HG02981 (cell line): ENCODE measurements around the gene FBLN7.
"Not testable (repeated sequence)": the region's sequence is repeated elsewhere in the genome, so short reads cannot be mapped to it uniquely, and the experiment has no call there.

Experiments used
- ATAC-seq: cut with Tn5 transposase; IDR thresholded peaks from one replicate; pipeline ENCODE4 v1.9.1; 2021; ENCODE audit warnings: mild to moderate bottlenecking, moderate library complexity; ENCODE audit not compliant: unreplicated experiment

The FBLN7 gene

DNA sequence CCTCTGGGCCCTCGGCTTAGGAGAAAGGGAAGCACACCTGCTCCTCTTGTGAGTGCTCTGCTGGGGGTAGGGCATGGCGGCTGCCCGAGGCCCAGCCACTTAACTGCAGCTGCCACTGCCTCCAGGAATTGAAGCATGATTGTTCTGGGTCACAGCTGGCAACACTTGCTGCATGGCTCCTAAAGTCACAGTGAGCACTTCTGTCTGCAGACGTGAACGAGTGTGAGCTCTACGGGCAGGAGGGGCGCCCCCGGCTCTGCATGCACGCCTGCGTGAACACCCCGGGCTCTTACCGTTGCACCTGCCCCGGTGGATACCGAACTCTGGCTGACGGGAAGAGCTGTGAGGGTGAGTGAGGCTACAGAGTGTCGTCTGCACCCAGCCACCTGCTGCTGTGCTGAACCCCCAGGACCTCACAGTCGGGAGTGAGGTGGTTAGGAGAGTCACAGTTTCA is 44.4 kb downstream of the FBLN7 start:
- ATAC-seq: no peak

DNA sequence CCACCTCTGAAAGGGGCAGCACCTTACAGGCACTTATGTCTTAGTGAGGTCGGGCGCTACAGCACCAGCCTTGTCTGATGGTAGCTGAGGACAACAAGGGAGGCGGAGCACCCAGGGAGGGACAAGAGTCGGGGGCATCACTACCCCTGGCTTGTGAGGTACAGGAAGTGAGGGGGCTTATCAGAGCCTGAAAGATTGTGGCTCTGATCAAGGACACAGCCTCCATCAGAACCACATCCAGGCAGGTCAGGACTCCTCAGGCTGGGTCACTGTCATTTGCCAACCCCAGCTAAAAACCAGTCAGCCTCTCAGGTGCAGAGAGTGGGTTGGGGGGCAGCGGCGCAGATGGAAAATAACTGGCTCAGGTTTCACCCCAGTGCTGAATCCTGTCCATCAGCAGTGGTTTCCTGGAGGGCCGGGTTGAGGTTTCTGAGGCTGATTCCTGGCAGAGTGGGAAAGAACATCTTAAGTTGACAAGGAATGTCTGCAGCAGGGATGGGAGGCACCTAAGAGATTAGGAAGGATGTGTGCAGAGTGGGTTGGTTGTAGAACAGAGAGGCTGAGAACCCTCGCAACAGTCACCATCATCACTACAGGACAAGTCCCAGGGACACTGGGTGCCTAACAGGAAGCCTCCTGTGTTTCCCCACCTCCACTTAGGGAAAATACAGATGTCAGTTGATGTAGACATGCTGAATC is 45.3 kb downstream of the FBLN7 start:
- ATAC-seq: no peak

DNA sequence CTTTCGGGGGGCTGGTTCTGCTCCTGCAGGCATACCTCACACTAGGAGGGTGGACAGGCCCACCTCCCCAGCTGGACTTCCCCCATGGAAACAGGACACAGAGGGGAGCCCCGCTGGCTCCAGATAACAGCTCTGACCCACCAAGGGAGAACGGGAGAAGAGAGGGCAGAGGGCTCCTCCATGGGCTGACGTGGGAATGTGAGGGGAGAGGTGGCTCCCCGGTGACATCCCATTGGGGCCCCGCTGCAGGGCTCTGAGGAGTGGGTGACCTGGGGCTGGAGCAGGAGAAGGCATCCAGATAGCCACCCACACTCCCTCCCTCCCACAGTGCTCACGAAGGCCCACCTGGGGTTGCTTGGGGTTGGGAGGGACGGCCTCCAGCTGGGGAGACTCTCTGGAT is 45.9 kb downstream of the FBLN7 start:
- ATAC-seq: no peak

DNA sequence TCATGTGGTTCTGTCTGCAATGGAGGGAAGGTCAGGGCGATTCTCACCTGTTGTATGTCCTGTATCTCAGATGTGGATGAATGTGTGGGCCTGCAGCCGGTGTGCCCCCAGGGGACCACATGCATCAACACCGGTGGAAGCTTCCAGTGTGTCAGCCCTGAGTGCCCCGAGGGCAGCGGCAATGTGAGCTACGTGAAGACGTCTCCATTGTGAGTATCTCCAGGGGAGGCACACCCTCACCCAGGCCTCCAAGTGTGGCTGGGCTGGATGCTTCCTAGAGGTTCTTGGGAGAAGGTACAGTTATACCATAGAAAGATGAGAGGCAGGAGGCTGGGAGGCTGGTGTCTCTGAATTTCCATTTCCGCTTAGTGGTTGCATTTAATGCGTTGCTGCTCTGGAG is 46.9 kb downstream of the FBLN7 start:
- no peak for ATAC-seq

DNA sequence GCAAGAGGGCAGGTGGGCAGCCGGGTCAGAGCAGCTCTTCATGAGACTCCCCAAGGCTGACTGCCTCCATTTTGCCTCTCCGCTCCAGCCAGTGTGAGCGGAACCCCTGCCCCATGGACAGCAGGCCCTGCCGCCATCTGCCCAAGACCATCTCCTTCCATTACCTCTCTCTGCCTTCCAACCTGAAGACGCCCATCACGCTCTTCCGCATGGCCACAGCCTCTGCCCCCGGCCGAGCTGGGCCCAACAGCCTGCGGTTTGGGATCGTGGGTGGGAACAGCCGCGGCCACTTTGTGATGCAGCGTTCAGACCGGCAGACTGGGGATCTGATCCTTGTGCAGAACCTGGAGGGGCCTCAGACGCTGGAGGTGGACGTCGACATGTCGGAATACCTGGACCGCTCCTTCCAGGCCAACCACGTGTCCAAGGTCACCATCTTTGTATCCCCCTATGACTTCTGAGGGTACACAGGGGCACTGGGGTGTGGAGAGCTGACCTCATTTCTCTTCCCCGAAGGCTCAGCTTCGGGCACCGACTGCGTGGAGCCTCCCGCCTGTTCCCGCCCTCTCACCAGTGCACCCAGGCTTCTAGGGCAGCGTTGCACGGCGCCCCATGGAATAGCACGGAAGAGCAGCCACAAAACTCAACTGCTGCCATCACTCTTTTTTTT is 49.0 kb downstream of the FBLN7 start:
- ATAC-seq: no peak

DNA sequence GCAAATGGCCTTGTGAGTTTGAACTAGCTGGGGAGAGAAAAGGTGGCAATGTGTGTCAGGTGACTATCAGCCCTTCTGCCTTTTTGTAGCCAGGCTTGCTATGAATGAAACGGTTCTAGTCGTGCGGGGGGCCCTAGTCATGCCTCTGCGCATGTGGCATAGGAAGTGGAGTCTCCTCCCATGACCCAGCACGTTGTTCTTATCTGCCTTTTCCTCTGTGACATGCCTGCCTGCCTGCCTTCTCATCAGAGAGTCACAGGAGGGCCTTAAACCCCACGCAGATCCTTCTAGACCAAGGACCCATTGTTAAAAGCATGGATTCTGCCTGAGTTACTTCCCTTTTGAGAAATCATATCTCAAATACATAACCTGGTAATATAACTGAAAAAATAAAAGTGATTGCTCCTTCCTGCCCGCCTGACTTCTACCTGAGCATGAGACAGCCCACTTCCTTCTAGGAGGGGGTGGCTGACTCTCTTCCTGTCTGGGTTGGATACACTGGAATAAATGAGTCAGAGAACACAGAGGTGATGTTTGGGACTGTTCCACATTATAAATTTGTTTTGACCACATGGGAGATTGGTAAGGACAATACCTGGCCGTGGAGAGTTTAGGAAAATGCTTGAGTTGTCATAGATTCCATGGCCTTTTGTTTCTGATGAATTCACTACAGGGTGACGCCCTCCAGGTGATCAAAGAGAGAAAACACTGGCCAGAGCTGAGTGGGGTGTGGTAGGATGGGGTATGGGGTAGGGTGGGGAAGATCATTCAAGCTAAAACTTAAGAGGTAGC is 49.8 kb downstream of the FBLN7 start:
- ATAC-seq: no peak

DNA sequence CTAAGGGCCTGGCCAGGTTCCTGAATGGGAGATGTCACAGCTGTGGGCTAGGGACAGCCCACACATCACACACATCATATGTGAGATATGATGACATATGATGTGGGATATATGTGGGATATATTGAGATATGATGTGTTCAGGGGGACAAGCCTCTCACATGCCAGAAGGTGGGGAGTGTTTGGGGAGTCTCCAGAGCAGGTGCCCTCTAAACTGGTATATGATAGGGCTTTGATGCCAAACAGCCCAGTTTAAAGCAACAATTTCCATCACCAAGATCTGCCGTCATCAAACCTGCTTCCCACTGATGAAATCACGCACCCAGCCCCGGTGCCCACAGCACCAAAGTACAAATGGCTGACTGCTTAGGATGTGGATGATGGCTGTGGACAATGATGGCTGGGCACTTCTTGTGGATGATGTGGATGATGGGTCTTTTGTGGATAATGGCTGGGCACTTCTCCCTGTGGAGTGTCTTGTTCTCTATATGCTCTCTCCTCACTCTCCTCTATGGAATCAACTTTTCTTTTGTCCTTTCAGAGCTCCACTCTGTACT is 50.9 kb downstream of the FBLN7 start:
- no peak for ATAC-seq

DNA sequence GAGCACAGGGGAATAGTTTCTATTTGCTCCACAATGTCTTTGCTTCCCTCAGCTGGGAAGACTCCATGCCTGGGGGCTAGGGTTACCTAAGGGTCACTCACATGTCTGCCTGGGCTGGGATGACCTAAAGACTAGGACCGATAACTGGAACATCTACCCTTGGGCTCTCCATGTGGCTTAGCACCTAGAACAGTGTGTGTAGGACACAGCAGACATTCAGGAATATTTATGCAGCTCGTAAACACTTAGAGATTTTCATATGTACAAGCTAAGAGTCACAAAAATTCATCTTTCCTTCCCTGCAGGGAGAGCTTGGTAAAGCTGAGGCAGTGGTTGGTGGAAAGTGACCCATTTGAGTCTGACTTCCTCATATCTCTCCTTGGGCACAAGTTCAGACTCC is 55.8 kb downstream of the FBLN7 start:
- no peak for ATAC-seq

DNA sequence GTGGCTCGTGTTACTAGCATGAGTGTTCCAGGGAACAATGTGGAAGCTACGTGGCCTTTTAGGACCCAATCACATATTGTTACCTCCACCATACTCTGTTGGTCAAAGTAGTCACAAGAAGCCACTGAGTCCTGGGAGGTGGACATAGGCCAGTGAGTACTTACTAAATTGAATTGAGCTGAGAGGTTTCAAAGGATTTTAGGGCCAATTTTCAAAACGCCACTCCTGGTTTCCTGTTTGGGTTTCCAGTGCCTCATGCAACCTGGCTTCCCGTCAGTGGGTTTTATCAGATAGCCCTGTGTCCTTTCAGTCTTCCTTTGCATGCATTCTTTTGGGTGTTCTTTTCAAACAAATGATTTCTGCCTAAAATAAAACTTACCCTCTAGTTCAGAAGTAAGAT is 56.3 kb downstream of the FBLN7 start:
- no peak for ATAC-seq

DNA sequence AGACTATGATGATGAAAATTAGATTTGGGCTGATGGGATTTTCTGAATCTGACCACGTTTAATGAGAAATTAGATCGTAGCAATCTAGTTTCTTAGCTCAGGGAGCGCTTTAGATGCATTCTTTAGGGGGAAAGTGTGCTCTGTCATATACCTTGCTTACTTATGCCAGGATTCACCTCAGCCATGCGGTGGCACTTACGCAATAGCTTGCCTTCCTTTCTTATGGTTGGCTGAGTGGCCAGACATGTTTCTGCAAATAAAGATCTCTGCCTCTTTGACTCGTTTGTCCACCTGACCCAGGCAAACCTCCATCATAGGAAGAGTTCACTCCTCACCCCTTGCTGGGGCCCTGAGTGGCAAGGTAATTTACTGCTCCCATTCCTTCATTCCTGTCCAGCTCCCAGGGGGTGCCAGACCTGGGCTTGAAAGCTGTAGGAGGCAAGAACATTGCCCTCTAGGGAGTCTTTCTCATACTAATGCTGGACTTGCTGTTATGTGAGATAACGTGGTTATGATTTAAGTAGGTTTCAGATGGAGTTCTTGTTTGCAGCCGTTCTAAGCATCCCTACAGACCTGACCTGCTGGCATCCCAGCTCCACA is 57.1 kb downstream of the FBLN7 start:
- ATAC-seq: no peak

DNA sequence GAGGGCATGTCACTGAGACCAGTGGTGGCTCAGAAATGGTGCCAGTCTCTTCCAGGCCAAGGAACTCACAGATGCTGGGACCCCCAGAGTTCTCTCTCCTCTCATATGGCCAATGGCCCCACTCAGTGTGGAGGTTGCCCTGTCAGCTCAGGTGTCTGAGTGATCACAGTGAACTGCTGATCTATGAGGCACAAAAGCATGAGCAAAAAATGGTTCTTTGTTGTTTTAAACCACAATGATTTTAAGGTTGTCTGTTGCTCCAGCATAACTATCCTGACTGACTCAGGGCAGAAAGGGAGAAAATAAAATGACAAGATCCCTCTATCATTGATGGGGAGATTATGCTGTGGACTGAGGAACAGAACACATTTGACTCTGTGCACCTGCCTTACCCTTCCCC is 57.8 kb downstream of the FBLN7 start:
- no peak for ATAC-seq

DNA sequence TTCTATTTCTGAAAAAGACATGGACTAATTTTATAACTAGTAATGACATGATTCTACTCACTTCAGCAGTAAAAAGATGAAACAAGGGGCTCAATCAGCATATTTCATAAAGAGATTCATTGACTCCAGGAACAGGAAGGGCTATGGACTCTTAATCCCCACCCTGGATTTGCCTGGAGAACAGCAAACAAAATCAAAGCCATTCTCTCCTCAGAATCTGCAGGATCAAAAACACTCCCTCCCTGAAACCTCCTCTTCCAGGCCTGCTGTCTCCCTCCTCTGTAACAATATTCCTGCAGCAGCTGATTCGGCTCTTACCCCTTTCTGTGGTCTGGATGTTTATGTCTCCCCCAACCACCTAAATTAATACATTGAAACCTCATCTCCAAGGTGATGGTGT is 59.7 kb downstream of the FBLN7 start:
- no peak for ATAC-seq

DNA sequence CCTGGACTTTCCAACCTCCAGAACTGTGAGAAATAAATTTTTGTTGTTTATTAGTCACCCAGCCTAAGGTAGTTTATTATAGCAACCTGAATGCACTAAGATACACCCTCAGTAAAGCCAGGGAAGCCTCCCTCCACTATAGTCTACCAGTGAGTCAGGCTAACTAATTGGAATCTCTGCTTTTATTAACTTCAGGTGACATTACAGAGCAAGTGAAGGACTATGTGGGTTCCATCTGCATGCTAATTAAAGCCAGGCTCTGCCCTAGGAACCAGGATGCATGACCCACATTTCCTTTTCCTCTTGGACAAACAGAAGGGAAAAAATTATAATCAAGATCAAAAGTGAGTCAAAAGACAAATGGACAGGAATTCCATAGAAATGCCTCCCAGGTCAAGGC is 60.6 kb downstream of the FBLN7 start:
- no peak for ATAC-seq

DNA sequence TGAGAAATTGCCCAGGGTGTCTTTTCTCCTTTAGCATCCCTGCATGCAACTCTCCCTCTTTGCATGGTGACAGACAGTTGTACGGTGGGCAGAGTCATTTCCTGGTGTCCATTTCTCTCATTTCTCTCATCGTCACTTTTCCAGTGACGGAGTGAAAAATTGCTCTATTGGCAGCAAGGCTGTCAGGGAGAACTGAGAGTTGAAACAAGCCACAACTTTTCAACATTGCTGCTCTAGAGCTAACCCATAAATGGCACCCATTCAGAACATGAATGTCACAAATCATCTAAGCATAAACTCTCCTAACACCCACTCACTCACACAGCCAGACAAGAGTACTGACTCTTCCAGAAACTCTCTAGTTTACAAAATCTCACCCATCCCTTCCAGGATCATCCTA is 61.0 kb downstream of the FBLN7 start:
- ATAC-seq: no peak

DNA sequence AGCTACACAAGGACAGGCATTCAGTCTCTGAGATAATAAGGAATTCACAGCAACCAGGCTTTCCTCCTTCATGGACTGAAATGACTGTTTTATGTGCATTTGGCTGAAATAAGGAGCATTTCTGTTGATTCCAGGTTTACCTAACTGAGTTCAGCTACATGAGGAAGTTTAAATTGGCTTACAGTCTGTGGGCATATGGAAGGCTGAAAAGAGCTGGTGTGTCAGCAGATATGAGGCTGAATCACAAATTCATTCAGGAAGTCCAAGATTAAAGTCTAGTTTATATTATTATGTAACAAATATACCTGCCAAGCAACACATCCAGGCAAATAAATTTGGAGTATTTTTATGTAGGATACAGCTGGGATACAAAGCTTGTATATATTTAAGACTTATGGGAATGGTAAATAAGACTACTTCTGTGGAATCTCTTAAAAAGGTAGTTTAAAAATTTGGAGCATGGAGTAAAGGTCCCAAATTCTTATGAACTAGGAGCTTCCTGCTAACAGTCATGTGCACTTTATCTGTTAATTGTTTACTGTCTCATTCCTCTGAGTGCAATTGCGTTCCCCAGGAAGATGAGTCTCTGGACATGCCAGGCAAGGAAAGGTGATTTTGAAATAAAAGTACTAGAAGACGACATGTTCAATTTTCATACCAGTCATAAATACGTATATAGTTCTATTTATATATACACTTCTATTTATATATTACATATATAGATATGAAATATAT is 63.7 kb downstream of the FBLN7 start:
- no peak for ATAC-seq

DNA sequence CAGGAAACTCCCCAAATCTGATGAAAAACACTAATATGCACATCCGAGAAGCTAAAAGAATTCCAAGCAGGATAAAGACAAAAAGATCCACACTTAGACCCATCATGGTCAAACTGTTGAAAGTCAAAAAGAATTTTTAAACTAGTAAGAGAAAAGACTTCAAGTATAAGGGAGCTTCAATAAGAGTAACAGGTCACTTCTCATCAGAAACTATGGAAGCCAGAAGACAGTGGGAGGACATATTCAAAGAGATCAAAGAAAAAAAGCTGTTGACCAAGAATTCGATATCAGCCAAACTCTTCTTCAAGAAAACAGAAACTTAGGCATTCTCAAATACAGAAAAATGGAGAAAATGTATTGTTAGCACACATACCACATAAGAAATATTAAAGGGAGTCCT is 66.2 kb downstream of the FBLN7 start:
- no peak for ATAC-seq

DNA sequence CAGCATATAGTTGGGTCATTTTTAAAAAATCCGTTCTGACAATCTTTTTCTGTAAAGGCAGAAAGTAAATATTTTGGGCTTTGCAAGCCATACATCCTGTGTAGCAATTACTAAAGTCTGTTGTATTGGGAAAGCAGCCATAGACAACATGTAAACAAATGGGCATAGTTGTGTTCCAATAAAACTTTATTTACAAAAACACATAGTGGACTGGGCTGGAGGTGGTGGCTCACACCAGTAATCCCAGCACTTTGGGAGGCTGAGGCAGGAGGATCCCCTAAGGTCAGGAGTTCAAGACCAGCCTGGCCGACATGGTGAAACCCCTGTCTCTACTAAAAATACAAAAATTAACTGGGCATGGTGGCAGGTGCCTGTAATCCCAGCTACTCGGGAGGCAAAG is 69.7 kb downstream of the FBLN7 start:
- not testable (repeated sequence) for ATAC-seq

DNA sequence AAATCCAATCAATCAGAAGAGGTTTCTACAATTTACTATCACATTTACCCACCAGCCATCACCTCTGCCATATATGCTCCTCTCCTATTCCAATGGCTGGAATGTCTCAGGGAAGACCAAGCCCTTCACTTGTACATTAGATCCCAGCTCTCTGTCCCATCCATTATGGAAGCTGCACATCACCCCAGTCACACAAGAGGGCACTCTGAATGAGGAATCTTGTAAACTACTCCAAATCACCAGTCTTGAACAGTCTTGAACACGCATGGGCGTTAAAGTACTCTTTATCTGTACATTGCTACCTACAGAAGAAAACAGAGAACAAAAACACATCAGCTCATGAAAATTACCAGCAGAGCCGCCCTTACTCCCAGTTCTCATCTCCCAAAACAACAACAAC is 78.0 kb downstream of the FBLN7 start:
- ATAC-seq: no peak

DNA sequence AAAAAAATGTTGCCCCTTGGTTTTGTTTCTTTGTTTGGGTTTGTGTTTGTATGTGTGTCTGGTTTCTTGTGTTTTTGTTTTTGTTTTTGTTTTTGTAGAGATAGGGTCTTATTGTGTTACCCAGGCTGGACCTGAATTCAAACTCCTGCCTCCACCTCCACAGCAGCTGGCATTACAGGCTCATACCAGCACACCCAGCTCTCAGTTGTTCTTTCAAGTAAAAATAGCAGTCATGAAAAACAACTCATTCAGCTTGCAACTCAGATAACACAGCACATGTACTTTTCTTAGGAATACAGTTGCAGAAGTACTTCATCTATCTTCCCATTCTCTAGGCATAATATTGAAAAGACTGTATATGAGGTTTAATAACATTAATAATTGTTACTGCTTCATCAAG is 79.7 kb downstream of the FBLN7 start:
- ATAC-seq: no peak

DNA sequence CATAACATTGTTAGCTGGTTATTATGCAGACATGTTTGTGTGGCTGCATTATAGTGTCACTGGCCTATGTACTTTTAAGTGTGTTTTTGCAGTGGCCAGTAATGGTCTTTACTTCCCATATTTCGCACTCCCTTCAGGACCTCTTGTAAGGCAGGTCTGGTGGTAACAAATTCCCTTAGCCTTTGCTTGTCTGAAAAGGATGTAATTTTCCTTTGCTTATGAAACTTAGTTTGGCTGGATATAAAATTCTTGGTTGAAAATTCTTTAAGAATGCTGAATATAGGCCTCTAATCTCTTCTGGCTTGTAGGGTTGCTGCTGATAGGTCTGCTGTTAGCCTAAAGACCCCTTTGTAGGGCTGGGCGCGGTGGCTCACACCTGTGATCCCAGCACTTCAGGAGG is 82.0 kb downstream of the FBLN7 start:
- no peak for ATAC-seq

DNA sequence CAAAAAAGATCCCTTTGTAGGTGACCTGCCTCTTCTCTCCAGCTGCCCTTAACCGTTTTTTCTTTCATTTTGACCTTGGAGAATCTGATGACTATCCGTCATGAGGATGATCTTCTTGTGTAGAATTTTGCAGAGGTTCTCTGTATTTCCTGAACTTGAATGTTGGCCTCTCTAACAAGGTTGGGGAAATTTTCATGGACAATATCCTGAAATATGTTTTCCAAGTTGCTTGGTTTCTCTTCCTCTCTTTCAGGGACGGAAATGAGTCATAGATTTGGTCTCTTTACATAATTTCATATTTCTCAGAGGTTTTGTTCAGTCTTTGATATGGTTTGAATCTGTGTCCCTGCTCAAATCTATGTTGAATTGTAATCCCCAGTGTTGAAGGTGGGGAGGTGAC is 82.6 kb downstream of the FBLN7 start:
- no peak for ATAC-seq
